Gastrocnemius medialis (tissue), 4 donors: ENCODE measurements around the gene PGAP6.

ENCODE experiments used
- CTCF ChIP-seq, 5 experiments: fragments of 450-650 bp in 3 of 5; fragments of 200-600 bp in 2 of 5; sonication (generic) in 2 of 5; IDR thresholded peaks in 4 of 5; conservative IDR thresholded peaks in 1 of 5; 1 replicate in 4 of 5; 2 replicates in 1 of 5; pipeline ENCODE4 v1.5.1; 2016 to 2019; ENCODE audit warnings: antibody characterized with exemption in 5 of 5, mild to moderate bottlenecking in 3 of 5, moderate library complexity in 3 of 5
- POLR2A ChIP-seq, 2 donors: fragments of 450-650 bp; IDR thresholded peaks; one replicate each; pipeline ENCODE4 v1.6.1; 2017; ENCODE audit warnings: antibody characterized with exemption in 2 of 2, mild to moderate bottlenecking in 2 of 2, moderate library complexity in 2 of 2

- no peak for TF ChIP-seq CTCF (IDR thresholded peaks at IDR 0.05 in 4 of 5, conservative IDR thresholded peaks at IDR 0.05 in 1 of 5)
- TF ChIP-seq POLR2A (IDR thresholded peaks at IDR 0.05), result no peak
These were observed 7.7 kb downstream of the PGAP6 start for GRCh38 chr16:373848-374615.
